Caco-2 (cell line): ENCODE data around the gene CEP164. TPM values are rescaled to one million over a fixed set of nuclear protein-coding genes. Genes with fewer than 3 reads are reported as not detected.
A peak's percentile ranks its signal among the peaks of the same experiment; 100 is the strongest.

Experiments
- BruUV-seq: library from RNA; stranded (reverse); fragments of 400-500 nt; replicated peaks from 2 replicates; lab custom pipeline; 2021; lab: Mats Ljungman, UMichigan
- CTCF ChIA-PET: fragments of 300-600 bp; sonication (Branson Sonifier 250); formaldehyde crosslinking; loops from one replicate; lab custom pipeline; 2022; ENCODE audit warnings: antibody characterized with exemption; lab: Charles Lee
- POLR2A ChIA-PET: fragments of 300-600 bp; sonication (Branson Sonifier 250); formaldehyde crosslinking; loops from one replicate; lab custom pipeline; 2022; ENCODE audit warnings: antibody characterized with exemption; lab: Charles Lee
- DNase-seq, 2 experiments: peaks; one replicate each; pipeline versions ENCODE4 v3.0.0 to v3.0.0-alpha.2; 2020 to 2022
- H3K27me3 ChIP-seq: replicated peaks from 2 replicates; pipeline ENCODE4 v1.6.0; 2011; ENCODE audit warnings: low read length; ENCODE audit not compliant: control insufficient read depth, insufficient read depth
- H3K36me3 ChIP-seq: 2 replicates; pipeline ENCODE4 v1.5.1; 2011; ENCODE audit warnings: low read length; ENCODE audit not compliant: control insufficient read depth, insufficient read depth
- H3K4me1 ChIP-seq: fragments of 250-450 bp; sonication (Bioruptor Pico); 2 replicates; pipeline ENCODE4 v1.5.1; 2020; ENCODE audit warnings: mild to moderate bottlenecking
- H3K4me3 ChIP-seq: 2 replicates; pipeline ENCODE4 v1.5.1; 2011; ENCODE audit warnings: low read depth, mild to moderate bottlenecking, control low read depth, low read length
- H3K9me3 ChIP-seq: fragments of 250-450 bp; sonication (Bioruptor Pico); 2 replicates; pipeline ENCODE4 v1.5.1; 2020; ENCODE audit warnings: mild to moderate bottlenecking, moderate library complexity
- H3K27ac Mint-ChIP-seq: one replicate; pipeline ENCODE4 v1.8.0; 2022; ENCODE audit warnings: mixed read lengths; ENCODE audit not compliant: unreplicated experiment
- H3K27me3 Mint-ChIP-seq: one replicate; pipeline ENCODE4 v1.8.0; 2022; ENCODE audit warnings: mixed read lengths; ENCODE audit not compliant: insufficient read depth, unreplicated experiment
- H3K36me3 Mint-ChIP-seq: one replicate; pipeline ENCODE4 v1.8.0; 2022; ENCODE audit warnings: mild to moderate bottlenecking, mixed read lengths; ENCODE audit not compliant: insufficient read depth, unreplicated experiment
- H3K4me1 Mint-ChIP-seq: one replicate; pipeline ENCODE4 v1.8.0; 2022; ENCODE audit warnings: low read depth, mixed read lengths; ENCODE audit not compliant: unreplicated experiment
- H3K4me3 Mint-ChIP-seq: one replicate; pipeline ENCODE4 v1.8.0; 2022; ENCODE audit warnings: mild to moderate bottlenecking, moderate library complexity, mixed read lengths; ENCODE audit not compliant: unreplicated experiment
- H3K9me3 Mint-ChIP-seq: one replicate; pipeline ENCODE4 v1.8.0; 2022; ENCODE audit warnings: mixed read lengths; ENCODE audit not compliant: unreplicated experiment
- intact Hi-C: fragments of 100-400 bp; cut with micrococcal nuclease; formaldehyde crosslinking; loops from one replicate; pipeline ENCODE4 v1.10.0; 2022; ENCODE audit not compliant: unreplicated experiment
- total RNA-seq: library from RNA; stranded (reverse); gene quantifications from 2 replicates; pipeline ENCODE4 v1.2.3, GENCODE V29; 2022
- TF ChIP-seq, protein P1 (sequence below), 2 experiments: fragments of 200-600 bp in 1 of 2; IDR thresholded peaks; 1 replicate in 1 of 2; 2 replicates in 1 of 2; pipeline versions ENCODE4 v1.5.1 to v1.8.0; 2011 to 2022; ENCODE audit warnings: antibody characterized with exemption in 1 of 2, control low read depth in 1 of 2, inconsistent platforms in 1 of 2, low read depth in 1 of 2, low read length in 1 of 2, mild to moderate bottlenecking in 1 of 2, moderate library complexity in 1 of 2; ENCODE audit not compliant: insufficient read depth in 1 of 2, severe bottlenecking in 1 of 2, unreplicated experiment in 1 of 2

CEP164 gene
- total RNA-seq, 1 experiment from 2014 or later, result 48.9 TPM

DNA sequence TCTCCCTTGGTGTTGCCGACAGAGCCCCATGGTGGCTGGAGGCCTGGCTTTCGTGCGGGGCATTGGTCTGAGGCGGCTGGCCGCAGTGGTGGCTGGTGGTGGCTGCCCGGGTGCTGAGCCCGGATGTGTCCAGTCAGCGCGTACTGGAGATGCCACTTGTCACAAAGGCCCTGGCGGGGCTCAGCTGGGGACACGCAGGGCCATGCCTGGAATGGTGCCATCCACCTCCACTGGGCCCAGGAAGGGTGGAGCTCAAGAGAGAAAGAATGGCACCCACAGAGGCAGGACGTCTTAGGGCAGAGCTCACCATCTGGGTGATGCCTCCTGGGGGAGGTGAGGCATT, 92.5 kb downstream of the CEP164 start:
- Mint-ChIP-seq H3K9me3 (no peaks in the 10 kb centered on the region), H3K27me3 (peaks cover 2% of the 10 kb centered on the region), H3K27ac (no peak overlapping the region), H3K4me3 (no peak overlapping the region), H3K4me1 (peaks cover 5% of the 10 kb centered on the region), H3K36me3 (no peaks in the 10 kb centered on the region)
- Histone ChIP-seq H3K27me3 (no peaks in the 10 kb centered on the region), H3K36me3 (no peaks in the 10 kb centered on the region), H3K4me1 (peaks cover 16% of the 10 kb centered on the region), H3K4me3 (no peak overlapping the region), H3K9me3 (no peaks in the 10 kb centered on the region)
- peak in 1 of 2 experiments; percentile 35 for DNase-seq
- CTCF ChIA-PET, result no interaction called here
- intact Hi-C loops, result no loop called here
- TF ChIP-seq, protein P1, sequence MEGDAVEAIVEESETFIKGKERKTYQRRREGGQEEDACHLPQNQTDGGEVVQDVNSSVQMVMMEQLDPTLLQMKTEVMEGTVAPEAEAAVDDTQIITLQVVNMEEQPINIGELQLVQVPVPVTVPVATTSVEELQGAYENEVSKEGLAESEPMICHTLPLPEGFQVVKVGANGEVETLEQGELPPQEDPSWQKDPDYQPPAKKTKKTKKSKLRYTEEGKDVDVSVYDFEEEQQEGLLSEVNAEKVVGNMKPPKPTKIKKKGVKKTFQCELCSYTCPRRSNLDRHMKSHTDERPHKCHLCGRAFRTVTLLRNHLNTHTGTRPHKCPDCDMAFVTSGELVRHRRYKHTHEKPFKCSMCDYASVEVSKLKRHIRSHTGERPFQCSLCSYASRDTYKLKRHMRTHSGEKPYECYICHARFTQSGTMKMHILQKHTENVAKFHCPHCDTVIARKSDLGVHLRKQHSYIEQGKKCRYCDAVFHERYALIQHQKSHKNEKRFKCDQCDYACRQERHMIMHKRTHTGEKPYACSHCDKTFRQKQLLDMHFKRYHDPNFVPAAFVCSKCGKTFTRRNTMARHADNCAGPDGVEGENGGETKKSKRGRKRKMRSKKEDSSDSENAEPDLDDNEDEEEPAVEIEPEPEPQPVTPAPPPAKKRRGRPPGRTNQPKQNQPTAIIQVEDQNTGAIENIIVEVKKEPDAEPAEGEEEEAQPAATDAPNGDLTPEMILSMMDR (IDR thresholded peaks at IDR 0.05; ENCODE audit: insufficient read depth in 1 of 2, low read depth in 1 of 2, low read length in 1 of 2, severe bottlenecking in 1 of 2, unreplicated experiment in 1 of 2), result no peak
- POLR2A ChIA-PET, result no interaction called here
- BruUV-seq, result no TSS peak

DNA sequence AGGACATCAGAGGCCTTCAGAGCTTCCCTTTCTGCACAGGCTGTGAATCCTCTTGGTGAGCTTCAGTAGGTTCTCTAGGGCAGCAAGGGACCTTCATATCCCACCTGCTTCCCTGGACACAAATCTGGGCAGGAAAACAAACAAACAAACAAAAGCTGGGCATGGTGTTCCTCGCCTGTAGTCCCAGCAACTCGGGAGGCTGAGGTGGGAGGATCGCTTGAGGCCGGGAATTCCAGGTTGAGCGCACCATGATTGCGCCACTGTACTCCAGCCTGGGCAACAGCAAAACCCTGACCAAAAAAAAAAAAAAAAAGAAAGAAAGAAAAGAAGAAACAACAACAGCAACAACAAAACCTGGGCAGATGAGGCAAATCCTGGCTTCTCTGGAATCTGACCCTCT, 92.9 kb downstream of the CEP164 start:
- H3K36me3 Mint-ChIP-seq, result no peaks in the 10 kb centered on the region
- CTCF ChIA-PET, result no interaction called here

DNA sequence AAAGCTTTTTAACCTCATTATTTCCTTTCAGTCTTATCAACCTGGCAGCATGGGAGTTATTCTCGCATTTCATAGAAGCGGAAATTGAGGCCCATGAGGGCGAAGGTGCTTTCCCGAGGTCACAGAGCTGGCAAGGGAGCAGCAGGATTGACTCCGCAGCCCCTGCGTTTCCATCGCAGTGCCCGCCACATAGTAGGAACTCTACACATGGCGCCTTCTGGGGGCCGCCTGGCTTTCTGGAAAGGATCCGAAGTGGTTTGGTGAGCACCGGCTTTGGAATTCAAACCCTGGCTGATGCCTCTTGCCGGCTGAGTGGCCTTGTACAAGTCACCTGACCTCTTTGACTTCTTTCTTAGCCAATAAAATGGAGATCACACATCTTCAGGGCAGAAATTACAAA, 93.4 kb downstream of the CEP164 start:
- peaks cover 2% of the 10 kb centered on the region for H3K27me3 Mint-ChIP-seq

More for the DNA sequence above, 92.9 kb downstream of the CEP164 start:
- Histone ChIP-seq H3K9me3 (no peaks in the 10 kb centered on the region), H3K36me3 (no peaks in the 10 kb centered on the region), H3K27me3 (no peaks in the 10 kb centered on the region), H3K4me3 (no peak overlapping the region), H3K4me1 (peaks cover 16% of the 10 kb centered on the region)
- H3K4me3 Mint-ChIP-seq, result no peak overlapping the region
- no TSS peak for BruUV-seq
- intact Hi-C loops, result no loop called here
- peaks cover 2% of the 10 kb centered on the region for H3K27me3 Mint-ChIP-seq
- TF ChIP-seq, protein P1 (IDR thresholded peaks at IDR 0.05; ENCODE audit: insufficient read depth in 1 of 2, low read depth in 1 of 2, low read length in 1 of 2, severe bottlenecking in 1 of 2, unreplicated experiment in 1 of 2), result no peak
- H3K9me3 Mint-ChIP-seq, result no peaks in the 10 kb centered on the region
- POLR2A ChIA-PET, result no interaction called here
- DNase-seq, result peak in 1 of 2 experiments; percentile 19
- no peak overlapping the region for H3K27ac Mint-ChIP-seq
- H3K4me1 Mint-ChIP-seq, result peaks cover 5% of the 10 kb centered on the region

More for the DNA sequence above, 93.4 kb downstream of the CEP164 start:
- Histone ChIP-seq H3K27me3 (no peaks in the 10 kb centered on the region), H3K9me3 (no peaks in the 10 kb centered on the region), H3K4me1 (peaks cover 16% of the 10 kb centered on the region), H3K4me3 (no peak overlapping the region), H3K36me3 (no peaks in the 10 kb centered on the region)
- Mint-ChIP-seq H3K27ac (no peak overlapping the region), H3K36me3 (no peaks in the 10 kb centered on the region), H3K4me3 (no peak overlapping the region), H3K4me1 (peaks cover 5% of the 10 kb centered on the region), H3K9me3 (no peaks in the 10 kb centered on the region)
- TF ChIP-seq, protein P1 (IDR thresholded peaks at IDR 0.05; ENCODE audit: insufficient read depth in 1 of 2, low read depth in 1 of 2, low read length in 1 of 2, severe bottlenecking in 1 of 2, unreplicated experiment in 1 of 2), result no peak
- intact Hi-C loops, result no loop called here
- CTCF ChIA-PET, result no interaction called here
- no TSS peak for BruUV-seq
- DNase-seq, result peak in 1 of 2 experiments; percentile 28
- POLR2A ChIA-PET, result no interaction called here
